CD4-positive, alpha-beta memory T cell (primary cell): ENCODE measurements around the gene PHB1. TPM values are rescaled to one million over a fixed set of nuclear protein-coding genes. Genes with fewer than 3 reads are reported as not detected.
"Not testable (repeated sequence)": the region's sequence is repeated elsewhere in the genome, so short reads cannot be mapped to it uniquely, and the experiment has no call there.

Experiments used
- CTCF ChIA-PET: fragments of 350-600 bp; sonication (Branson Sonifier 250); formaldehyde crosslinking; loops from one replicate; lab custom pipeline; 2021; ENCODE audit warnings: inconsistent platforms; ENCODE audit not compliant: partially characterized antibody; lab: Charles Lee
- POLR2A ChIA-PET: fragments of 350-600 bp; sonication (Branson Sonifier 250); formaldehyde crosslinking; loops from one replicate; lab custom pipeline; 2021; ENCODE audit not compliant: partially characterized antibody; lab: Charles Lee
- DNase-seq, 5 donors: peaks; one replicate each; pipeline versions ENCODE4 v3.0.0 to v3.0.0-alpha.2; 2020 to 2022; ENCODE audit warnings: mixed read lengths in 1 of 5
- H3K27ac ChIP-seq: one replicate; pipeline ENCODE4 v1.7.0; 2013; ENCODE audit warnings: low read depth, low read length
- H3K27me3 ChIP-seq: 2 replicates; pipeline ENCODE4 v1.7.0; 2013; ENCODE audit warnings: mild to moderate bottlenecking, low read length, moderate library complexity; ENCODE audit not compliant: insufficient read depth
- H3K36me3 ChIP-seq: 2 replicates; pipeline ENCODE4 v1.7.0; 2013; ENCODE audit warnings: mild to moderate bottlenecking, low read length, moderate library complexity; ENCODE audit not compliant: insufficient read depth
- H3K4me1 ChIP-seq: 2 replicates; pipeline ENCODE4 v1.7.0; 2013; ENCODE audit warnings: mild to moderate bottlenecking, low read length, moderate library complexity; ENCODE audit not compliant: insufficient read depth
- H3K4me3 ChIP-seq, 2 donors: one replicate each; pipeline ENCODE4 v1.7.0; 2013; ENCODE audit warnings: low read length in 2 of 2, mild to moderate bottlenecking in 1 of 2
- H3K9me3 ChIP-seq, 2 donors: one replicate each; pipeline ENCODE4 v1.7.0; 2013; ENCODE audit warnings: low read length in 2 of 2, control low read depth in 1 of 2; ENCODE audit not compliant: control insufficient read depth in 1 of 2
- H3K27ac Mint-ChIP-seq, 7 donors: one replicate each; pipeline ENCODE4 v1.8.0; 2020 to 2021; ENCODE audit warnings: mixed read lengths in 7 of 7, mild to moderate bottlenecking in 6 of 7, inconsistent platforms in 3 of 7, moderate library complexity in 3 of 7
- H3K27me3 Mint-ChIP-seq, 2 donors: one replicate each; pipeline ENCODE4 v1.8.0; 2020 to 2021; ENCODE audit warnings: mixed read lengths in 2 of 2
- H3K36me3 Mint-ChIP-seq, 2 donors: one replicate each; pipeline ENCODE4 v1.8.0; 2020 to 2021; ENCODE audit warnings: mixed read lengths in 2 of 2, inconsistent platforms in 1 of 2, mild to moderate bottlenecking in 1 of 2
- H3K4me1 Mint-ChIP-seq, 4 donors: one replicate each; pipeline ENCODE4 v1.8.0; 2020 to 2021; ENCODE audit warnings: mixed read lengths in 4 of 4, mild to moderate bottlenecking in 1 of 4
- H3K4me3 Mint-ChIP-seq, 8 donors: one replicate each; pipeline ENCODE4 v1.8.0; 2020 to 2021; ENCODE audit warnings: mixed read lengths in 8 of 8, mild to moderate bottlenecking in 7 of 8, moderate library complexity in 6 of 8, inconsistent platforms in 3 of 8
- H3K9me3 Mint-ChIP-seq, 8 donors: one replicate each; pipeline ENCODE4 v1.8.0; 2020 to 2021; ENCODE audit warnings: mixed read lengths in 8 of 8, mild to moderate bottlenecking in 5 of 8, inconsistent platforms in 3 of 8, moderate library complexity in 1 of 8
- intact Hi-C: fragments of 100-400 bp; cut with micrococcal nuclease; formaldehyde crosslinking; loops from one replicate; pipeline ENCODE4 v1.15.1; 2023
- polyA plus RNA-seq, 2 donors: library from polyadenylated mRNA; unstranded; fragments of 300-500 nt; fragmentation: Illumina TruSeq; gene quantifications; one replicate each; pipeline ENCODE4 v1.2.3, GENCODE V29; 2021
- total RNA-seq, 2 experiments: library from RNA; stranded (reverse); gene quantifications; one replicate each; pipeline ENCODE4 v1.2.3, GENCODE V29; 2021

The PHB1 gene
- total and polyA plus RNA-seq, 4 experiments from 2014 or later = 62.0 to 202 (median 108) TPM

DNA sequence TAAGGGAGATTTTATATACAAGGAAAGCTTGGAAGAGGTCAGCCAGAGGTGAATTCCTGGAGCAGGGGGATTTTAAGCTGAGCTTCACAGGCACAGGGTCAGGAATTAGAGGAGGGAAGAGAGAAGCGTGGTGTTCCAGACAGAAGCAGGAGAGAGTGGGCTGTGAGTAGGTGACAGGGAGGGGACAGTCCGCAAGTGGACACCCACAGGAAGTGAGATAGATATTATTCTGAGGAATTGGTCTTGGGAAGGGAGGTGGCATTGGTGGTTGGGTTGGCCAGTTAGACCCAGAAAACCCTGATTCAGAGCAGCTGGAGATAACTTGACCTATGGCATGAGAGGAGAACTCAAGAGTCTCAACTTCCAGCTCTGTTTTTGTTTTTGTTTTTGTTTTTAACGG lies 14.7 kb downstream of the PHB1 start:
- Histone ChIP-seq H3K4me1 (peaks cover under 1% of the 10 kb centered on the region), H3K27me3 (no peaks in the 10 kb centered on the region), H3K4me3 (no peak overlapping the region), H3K9me3 (no peaks in the 10 kb centered on the region), H3K27ac (no peak overlapping the region), H3K36me3 (peaks cover 18% of the 10 kb centered on the region)
- ChIA-PET CTCF (interaction anchor here (1.1 to 16.7 kb wide), 10 partner anchors 8 to 221 kb away, joined by 3 to 199 read pairs (median 4); no protein-coding TSS in a partner anchor), POLR2A (interaction anchor here (1.2 to 1.7 kb wide), 2 partner anchors 15 to 37 kb away, joined by 3 to 5 read pairs; partner anchors contain the start of gene PHB1)
- Mint-ChIP-seq H3K9me3 (no peaks in the 10 kb centered on the region), H3K4me1 (peaks cover under 1 to 12% (median 2%) of the 10 kb centered on the region in 4 donors), H3K36me3 (peaks cover 20 to 27% of the 10 kb centered on the region in 2 donors), H3K4me3 (no peak overlapping the region), H3K27me3 (no peaks in the 10 kb centered on the region), H3K27ac (no peak overlapping the region)
- DNase-seq = no peak
- intact Hi-C loops = loop anchor here (5.0 kb wide), 1 partner anchor 178 kb away; no protein-coding TSS in a partner anchor

DNA sequence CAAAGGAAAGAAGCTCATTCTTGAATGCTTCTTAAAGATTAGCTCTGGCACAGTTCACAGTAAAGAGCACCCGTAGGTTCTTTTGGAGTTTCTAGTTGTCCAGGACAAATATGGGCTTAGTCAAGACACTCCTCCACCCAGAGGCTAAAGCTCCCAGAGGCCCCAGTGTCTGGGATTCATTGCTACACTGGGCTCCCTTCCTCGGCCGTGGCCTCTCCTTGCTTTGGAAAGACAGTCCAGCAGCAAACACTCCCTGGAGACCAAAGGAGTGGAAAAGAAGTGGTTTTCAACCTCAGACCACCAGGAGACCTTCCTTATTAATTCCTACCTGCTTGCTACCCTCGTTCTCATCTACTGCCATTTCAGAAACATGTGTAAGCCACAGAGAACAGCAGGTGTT lies 17.1 kb downstream of the PHB1 start:
- no peak overlapping the region for H3K4me3 Mint-ChIP-seq
- Histone ChIP-seq H3K27me3 (no peaks in the 10 kb centered on the region), H3K27ac (no peak overlapping the region), H3K4me1 (peaks cover 12% of the 10 kb centered on the region), H3K36me3 (no peaks in the 10 kb centered on the region), H3K4me3 (no peak overlapping the region), H3K9me3 (no peaks in the 10 kb centered on the region)
- H3K4me1 Mint-ChIP-seq = peaks cover 4 to 16% (median 12%) of the 10 kb centered on the region in 4 donors
- no peak for DNase-seq
- peaks cover under 1 to 8% of the 10 kb centered on the region in 2 donors for H3K36me3 Mint-ChIP-seq
- intact Hi-C loops = loop anchor here (5.0 kb wide), 1 partner anchor 175 kb away; no protein-coding TSS in a partner anchor
- ChIA-PET CTCF (interaction anchor here (0.6 to 16.7 kb wide), 10 partner anchors 8 to 1592 kb away, joined by 3 to 199 read pairs (median 8); no protein-coding TSS in a partner anchor), POLR2A (no interaction called here)
- H3K27me3 Mint-ChIP-seq = no peaks in the 10 kb centered on the region
- peak overlapping the region in 1 of 7 donors; percentile 11 for H3K27ac Mint-ChIP-seq
- H3K9me3 Mint-ChIP-seq = no peaks in the 10 kb centered on the region

DNA sequence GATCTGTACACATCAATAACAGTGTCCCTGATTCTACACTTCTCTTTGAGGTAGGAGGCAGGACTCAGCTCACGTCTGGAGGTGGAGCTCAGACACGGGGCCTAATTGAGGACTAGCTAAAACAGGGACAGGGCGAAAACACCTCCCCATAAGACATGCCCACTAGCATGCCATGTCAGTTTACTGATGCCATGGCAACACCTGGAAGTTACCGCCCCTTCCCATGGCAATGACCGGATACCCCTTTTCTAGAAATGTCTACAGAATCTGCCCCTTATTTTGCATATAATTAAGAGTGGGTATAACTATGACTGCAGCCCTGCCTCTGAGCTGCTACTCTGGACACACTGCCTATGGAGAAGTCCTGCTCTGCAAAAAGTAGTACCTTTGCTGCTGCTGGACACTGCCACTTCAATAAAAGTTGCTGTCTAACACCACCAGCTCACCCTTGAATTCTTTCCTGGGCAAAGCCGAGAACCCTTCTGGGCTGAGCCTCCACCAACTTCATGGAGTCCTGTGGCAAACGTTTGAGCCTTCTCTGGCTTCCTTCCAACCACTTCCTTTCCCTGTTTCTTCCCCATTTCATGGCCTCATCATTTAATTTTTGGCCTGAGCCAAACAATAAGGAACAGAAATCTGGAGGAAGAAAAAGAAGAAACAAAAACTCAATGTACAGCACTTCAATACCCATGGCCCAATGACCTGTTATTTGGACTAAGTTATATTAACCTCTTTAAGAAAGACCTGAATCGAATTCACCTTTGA lies 21.0 kb downstream of the PHB1 start:
- Mint-ChIP-seq H3K9me3 (no peaks in the 10 kb centered on the region), H3K4me1 (peaks cover 24 to 51% (median 38%) of the 10 kb centered on the region in 4 donors), H3K27me3 (no peaks in the 10 kb centered on the region), H3K27ac (peak overlapping the region in 1 of 7 donors; percentile 9), H3K4me3 (peak overlapping the region in 1 of 8 donors; percentile 24), H3K36me3 (no peaks in the 10 kb centered on the region)
- intact Hi-C loops = no loop called here
- no peak overlapping the region for H3K27ac ChIP-seq
- no peak for DNase-seq
- no peaks in the 10 kb centered on the region for H3K36me3 ChIP-seq
- CTCF ChIA-PET = interaction anchor here (0.9 to 16.7 kb wide), 6 partner anchors 14 to 164 kb away, joined by 3 to 199 read pairs (median 6); no protein-coding TSS in a partner anchor
- H3K9me3 ChIP-seq = no peaks in the 10 kb centered on the region
- H3K4me1 ChIP-seq = peaks cover 45% of the 10 kb centered on the region
- POLR2A ChIA-PET = interaction anchor here (0.8 to 8.4 kb wide), 2 partner anchors 33 to 78 kb away, joined by 3 to 95 read pairs; partner anchors contain the start of gene ZNF652
- H3K27me3 ChIP-seq = no peaks in the 10 kb centered on the region
- H3K4me3 ChIP-seq = no peak overlapping the region

DNA sequence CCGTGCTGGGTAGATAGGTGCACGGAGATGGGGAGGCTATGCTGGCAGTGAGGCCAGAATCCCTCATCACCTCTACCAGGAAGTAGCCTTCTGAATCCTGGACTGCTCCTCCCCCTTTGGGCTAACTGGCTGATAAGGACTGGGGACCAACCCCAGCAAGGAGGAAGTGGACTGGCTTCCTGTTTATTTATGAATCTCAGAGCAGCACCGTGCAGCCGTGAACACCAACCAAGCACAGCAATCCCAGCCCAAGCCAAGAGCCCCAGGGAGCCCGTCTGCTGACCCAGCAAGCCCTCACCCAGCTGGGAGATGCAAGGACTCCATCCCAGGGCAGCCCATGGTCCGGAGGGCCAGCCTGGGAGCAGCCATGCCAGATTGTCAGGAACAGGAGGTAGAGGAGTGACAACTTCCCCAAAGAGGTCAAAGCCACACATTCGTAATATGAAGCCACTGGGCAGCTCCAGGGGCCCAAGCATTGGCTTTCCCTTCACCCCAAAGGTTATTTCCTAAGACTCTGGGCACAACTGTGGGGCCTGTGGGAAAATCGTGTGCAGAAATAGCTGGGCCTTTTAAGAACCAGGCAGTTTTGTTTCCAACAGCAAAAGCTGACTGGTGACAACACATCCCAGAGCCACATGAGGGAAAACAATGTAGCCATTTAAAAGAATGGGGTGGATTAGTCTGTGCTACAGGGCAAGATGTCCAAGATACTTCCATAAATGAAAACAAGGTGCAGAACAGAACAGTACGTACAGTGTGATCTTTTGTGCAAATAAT lies 23.9 kb downstream of the PHB1 start:
- Histone ChIP-seq H3K4me3 (no peak overlapping the region), H3K27me3 (no peaks in the 10 kb centered on the region), H3K9me3 (no peaks in the 10 kb centered on the region), H3K4me1 (peaks cover 63% of the 10 kb centered on the region), H3K36me3 (no peaks in the 10 kb centered on the region), H3K27ac (peak overlapping the region; percentile 25)
- Mint-ChIP-seq H3K27me3 (no peaks in the 10 kb centered on the region), H3K27ac (peak overlapping the region; percentile 76 to 98 (median 85)), H3K36me3 (no peaks in the 10 kb centered on the region), H3K4me1 (peaks cover 46 to 74% (median 60%) of the 10 kb centered on the region in 4 donors), H3K4me3 (peak overlapping the region in 7 of 8 donors; percentile 63 to 89 (median 85)), H3K9me3 (peaks cover 0 to 2% (median 0%) of the 10 kb centered on the region in 8 donors)
- intact Hi-C loops = no loop called here
- DNase-seq = peak in 1 of 5 donors; percentile 29
- POLR2A ChIA-PET = interaction anchor here (0.6 to 8.4 kb wide), 8 partner anchors 23 to 198 kb away, joined by 3 to 95 read pairs (median 4); partner anchors contain the start of genes PHB1 and ZNF652
- CTCF ChIA-PET = interaction anchor here (0.9 to 16.7 kb wide), 5 partner anchors 9 to 74 kb away, joined by 3 to 199 read pairs (median 3); partner anchors contain the start of gene PHB1

DNA sequence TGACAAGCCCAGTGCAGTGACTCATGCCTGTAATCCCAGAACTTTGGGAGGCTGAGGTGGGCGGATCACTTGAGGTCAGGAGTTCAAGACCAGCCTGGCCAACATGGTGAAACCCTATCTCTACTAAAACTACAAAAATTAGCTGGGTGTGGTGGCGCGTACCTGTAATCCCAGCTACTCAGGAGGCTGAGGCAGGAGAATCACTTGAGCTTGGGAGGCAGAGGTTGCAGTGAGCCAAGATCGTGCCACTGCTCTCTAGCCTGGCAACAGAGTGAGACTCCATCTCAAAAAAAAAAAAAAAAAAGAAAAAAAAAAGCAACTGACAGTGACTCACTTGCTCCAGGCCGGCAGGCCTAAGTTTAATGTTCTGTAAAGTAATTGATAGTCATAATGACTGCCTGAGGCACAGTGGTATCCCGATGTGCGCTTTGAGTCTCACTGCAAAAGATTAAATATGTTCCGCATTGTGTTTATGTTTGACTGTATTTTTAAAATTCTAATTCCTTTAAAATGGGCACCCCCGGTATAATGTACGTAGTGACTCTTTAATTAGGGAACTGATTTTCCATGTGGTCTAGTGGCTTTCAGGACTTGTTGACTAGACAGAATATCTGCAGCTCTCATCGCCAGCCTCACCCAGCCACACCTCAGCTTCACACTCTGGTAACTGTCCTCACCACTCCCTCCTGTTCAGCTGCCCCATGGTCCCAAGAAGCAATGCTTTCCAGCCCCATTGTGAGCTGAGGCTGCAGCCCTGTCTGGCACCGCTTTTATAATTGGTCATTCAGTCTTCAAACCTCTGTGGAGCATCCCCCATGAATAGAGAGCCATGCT lies 25.0 kb downstream of the PHB1 start:
- peak overlapping the region; percentile 2 to 89 (median 83) for H3K4me3 Mint-ChIP-seq

More for the DNA sequence above, 25.0 kb downstream of the PHB1 start:
- H3K27me3 ChIP-seq, H3K36me3 Mint-ChIP-seq, H3K27me3 Mint-ChIP-seq, H3K9me3 ChIP-seq, H3K4me3 ChIP-seq, H3K36me3 ChIP-seq, H3K9me3 Mint-ChIP-seq, DNase-seq: not testable (repeated sequence)
- peaks cover 59% of the 10 kb centered on the region for H3K4me1 ChIP-seq
- intact Hi-C loops = loop anchor here (2.0 kb wide), 1 partner anchor 29 kb away; no protein-coding TSS in a partner anchor
- CTCF ChIA-PET = interaction anchor here (0.7 to 16.7 kb wide), 6 partner anchors 14 to 73 kb away, joined by 3 to 199 read pairs (median 3); partner anchors contain the start of gene PHB1
- peak overlapping the region; percentile 25 for H3K27ac ChIP-seq
- Mint-ChIP-seq H3K27ac (peak overlapping the region; percentile 76 to 98 (median 92)), H3K4me1 (peaks cover 42 to 70% (median 56%) of the 10 kb centered on the region in 4 donors)
- POLR2A ChIA-PET = interaction anchor here (0.7 to 8.4 kb wide), 5 partner anchors 21 to 74 kb away, joined by 4 to 95 read pairs (median 7); partner anchors contain the start of gene ZNF652
